HG03066 (cell line): ENCODE results near the gene ZSWIM6.

Experiments
- ATAC-seq: cut with Tn5 transposase; IDR thresholded peaks from one replicate; pipeline ENCODE4 v1.9.1; 2021; ENCODE audit warnings: low read depth; ENCODE audit not compliant: unreplicated experiment

Gene ZSWIM6

DNA sequence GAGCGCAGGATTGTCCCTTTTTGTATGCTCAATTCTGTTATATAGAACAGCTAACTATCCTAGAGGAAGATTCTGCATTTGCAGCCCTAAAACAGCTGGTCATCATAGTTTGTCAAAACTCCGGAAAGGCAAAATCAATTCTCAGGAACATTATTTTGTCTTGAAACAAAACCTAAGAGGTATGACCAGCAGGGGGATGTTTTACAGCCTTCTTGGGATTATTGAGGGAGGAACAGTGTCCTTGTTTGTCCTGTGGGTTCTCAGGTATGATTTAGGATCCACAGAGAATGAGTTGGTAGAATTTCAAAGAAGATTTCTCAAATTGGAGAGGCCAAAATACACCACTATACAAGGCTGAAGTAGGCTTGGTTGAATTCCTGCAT, 136.4 kb downstream of the ZSWIM6 start:
- no peak for ATAC-seq

DNA sequence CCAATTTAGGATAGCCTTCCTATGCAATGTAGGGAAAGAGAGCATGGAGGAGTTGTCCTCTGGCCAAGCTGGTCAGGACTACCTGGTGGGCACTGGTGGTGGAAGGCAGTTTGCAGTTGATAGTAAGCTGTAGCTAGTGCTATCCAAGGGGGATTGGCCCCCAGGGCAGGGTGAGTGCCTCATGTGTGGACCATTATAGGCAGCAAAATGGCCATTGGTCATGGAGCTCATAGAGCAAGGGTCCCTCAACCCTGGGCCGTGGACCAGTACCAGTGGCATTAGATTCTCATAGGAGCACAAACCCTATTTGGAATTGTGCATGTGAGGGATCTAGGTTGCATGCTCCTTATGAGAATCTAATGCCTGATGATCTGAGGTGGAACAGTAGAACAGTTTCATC, 139.3 kb downstream of the ZSWIM6 start:
- no peak for ATAC-seq

DNA sequence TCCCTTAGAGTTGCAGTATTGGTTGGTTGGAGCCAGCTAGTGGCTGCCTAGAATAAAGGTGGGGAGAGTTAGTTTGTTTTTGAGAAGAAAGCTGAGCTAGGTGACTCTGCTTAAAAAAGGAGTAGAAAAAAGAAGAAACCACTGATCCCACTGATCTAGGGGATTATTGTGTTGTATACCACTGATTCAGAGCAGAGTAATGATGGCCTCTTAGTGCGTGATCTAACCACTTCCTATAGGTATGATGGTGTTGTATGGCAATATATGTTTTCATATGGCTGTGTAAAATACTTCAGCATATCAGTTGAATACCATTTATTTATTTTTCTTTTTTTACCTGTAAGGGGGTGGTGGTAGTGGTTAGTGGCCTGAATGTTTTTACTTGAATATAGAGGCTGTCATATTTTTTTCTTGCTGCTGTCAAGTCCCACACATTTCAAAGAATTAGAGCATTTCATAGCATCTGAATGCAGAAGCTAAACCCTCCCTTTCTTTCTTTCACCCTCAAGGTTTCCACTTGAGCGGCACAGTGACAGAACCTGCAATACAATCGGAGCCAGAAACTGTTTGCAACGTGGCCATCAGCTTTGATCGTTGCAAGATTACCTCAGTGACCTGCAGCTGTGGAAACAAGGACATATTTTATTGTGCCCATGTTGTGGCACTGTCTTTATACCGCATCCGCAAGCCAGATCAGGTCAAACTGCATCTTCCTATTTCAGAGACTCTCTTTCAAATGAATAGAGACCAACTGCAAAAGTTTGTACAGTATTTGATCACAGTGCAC, 140.3 kb downstream of the ZSWIM6 start:
- no peak for ATAC-seq

DNA sequence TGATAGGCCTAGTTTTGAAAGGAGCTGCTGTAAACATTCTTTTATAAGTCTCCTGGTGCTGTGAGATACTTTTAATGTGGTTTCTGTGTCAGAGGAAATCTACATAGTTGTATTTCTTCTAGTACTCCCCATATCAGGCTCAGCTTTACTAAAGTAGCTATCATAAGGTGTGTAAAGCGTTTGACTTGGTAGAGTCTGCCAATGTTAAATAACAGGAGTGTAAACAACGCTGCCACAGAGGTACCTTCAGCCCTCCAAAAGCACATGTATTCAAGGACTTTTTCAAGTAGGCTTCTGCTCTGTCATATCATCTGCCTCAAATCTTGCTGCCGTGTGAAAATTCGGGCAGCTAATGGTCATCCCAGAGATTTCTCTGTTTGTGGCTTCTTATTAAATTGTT, 142.7 kb downstream of the ZSWIM6 start:
- no peak for ATAC-seq

DNA sequence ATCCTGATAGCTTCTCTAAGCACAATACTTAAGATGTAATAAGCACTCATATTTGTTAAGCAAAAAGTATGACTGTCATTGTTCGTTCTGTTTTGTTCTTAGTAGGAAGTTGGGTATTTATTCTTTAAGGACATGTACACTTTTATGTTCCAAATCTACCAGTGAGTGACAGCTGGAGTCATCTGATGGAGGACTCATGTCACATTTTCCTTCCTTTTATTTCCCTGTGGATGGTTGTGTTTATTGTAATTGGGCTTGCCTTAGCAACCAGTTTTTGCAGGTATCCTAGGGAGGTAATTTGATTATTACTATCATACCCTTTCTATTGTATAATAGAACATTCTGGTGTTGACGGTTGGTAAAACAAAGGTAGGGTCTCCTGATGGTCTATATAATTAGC, 145.7 kb downstream of the ZSWIM6 start:
- no peak for ATAC-seq

DNA sequence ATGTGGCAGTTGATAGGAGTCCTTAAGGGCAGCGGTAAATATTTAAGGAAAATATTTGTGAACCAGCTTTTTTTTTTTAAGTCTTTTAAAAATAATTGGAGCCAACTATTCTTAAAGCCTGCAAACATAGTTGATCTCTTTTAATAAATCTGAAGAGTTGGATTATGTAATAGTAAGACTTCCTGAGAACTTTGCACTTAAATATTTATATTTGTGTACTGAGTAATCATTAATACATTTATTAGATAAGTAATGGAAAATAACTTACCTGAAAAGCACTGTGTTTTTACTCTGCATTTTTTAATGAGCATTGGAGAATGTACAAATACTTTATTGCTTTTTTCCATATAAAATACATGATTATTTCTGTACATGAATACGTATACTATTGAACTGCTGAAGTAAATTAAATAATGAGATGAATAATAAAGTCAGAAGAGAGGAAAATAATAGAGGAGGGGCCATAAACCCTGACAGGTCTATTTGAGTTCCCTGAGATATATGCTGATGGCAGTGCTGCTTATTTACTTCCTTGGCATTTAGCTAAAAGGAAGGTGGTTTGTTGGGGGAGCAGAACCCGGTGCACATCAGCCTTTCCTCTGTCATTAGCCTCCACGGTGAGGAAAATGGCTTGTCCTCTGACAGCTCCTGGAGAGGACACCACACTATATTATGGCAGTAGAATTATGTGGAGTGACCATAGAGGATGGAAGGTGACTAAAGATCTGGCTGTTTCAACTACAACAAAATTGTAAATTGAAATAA, 148.0 kb downstream of the ZSWIM6 start:
- ATAC-seq, result no peak

DNA sequence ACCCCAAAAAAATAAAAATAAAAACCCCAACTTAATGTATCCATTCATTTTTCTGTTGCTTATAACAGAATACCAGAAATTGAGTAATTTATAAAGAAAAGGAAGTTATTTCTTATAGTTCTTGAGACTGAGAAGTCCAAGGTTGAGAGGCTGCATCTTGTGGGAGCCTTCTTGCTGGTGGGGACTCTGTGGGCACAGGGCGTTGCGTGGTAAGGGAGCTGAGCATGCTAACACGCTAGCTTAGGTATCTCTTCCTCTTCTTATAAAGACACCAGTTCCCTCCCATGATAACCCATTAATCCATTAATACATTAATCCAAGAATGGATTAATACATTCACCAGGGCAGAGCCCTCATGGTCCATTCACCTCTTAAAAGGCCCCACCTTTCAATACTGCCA, 150.9 kb downstream of the ZSWIM6 start:
- ATAC-seq, result no peak

DNA sequence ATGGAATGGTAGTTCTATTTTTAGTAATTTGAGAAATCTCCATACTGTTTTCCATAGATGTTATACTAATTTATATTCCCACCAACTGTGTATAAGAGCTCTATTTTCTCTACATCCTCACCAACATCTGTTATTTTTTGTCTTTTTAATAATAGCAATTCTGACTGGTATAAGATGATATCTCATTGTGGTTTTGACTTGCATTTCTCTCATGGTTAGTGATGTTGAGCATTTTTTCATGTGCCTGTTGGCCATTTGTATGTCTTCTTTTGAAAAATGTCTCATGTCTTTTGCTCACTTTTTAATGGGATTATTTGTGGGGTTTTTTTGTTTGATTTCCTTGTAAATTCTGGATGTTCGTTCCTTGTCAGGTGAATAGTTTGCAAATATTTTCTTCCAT, 154.4 kb downstream of the ZSWIM6 start:
- no peak for ATAC-seq

DNA sequence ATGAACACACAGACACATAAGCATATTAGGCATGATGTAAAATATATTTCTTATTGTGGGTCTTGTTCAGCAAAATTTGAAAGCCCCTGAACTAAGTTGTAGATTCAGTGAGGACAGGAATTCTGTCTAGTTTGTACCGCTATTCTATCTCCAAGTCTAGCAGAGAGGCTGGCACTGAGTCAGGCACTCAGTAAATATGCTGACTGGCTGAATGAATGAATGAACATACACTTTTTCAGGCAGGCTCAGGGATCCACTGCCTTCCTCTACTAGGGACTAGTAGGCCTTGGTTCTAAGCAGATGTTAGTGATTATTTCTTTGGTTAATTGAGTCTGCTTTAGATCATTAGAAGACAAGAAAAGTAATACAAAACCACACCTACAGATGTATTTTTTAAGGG, 157.5 kb downstream of the ZSWIM6 start:
- no peak for ATAC-seq

DNA sequence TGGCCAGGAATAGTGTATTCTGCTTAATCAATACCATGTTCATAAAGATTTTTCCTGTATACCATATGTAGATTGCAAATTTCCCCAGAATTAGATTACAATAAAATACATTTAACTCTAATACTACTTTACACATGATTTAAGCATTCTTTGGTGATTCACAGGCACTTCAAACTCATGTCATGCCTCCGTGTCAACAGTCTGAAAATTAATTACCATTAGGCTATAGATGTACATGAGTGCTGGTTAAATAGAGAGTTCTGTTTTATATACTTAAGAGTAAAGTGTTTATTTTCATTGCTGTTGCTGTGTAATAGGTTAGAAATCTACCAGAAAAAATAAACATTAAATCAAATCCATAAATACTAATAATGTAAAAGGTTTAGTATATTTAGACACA, 159.8 kb downstream of the ZSWIM6 start:
- no peak for ATAC-seq

DNA sequence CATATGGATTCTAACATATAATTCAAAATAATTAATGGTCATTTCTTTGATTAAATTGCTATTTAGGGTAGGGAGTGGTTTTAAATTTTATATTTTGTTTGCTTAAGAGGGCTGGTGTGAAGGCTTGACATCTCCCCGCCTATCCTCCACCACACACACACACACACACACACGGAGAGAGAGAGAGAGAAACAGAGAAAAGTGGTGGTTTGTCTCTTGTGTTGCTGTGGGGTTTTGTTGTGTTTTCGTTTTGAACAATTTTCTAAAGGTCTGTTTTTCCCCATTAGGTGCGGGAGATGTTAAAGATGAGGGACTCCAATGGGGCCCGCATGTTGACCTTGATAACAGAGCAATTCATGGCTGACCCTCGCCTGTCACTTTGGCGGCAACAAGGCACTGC, 161.9 kb downstream of the ZSWIM6 start:
- ATAC-seq, result no peak

DNA sequence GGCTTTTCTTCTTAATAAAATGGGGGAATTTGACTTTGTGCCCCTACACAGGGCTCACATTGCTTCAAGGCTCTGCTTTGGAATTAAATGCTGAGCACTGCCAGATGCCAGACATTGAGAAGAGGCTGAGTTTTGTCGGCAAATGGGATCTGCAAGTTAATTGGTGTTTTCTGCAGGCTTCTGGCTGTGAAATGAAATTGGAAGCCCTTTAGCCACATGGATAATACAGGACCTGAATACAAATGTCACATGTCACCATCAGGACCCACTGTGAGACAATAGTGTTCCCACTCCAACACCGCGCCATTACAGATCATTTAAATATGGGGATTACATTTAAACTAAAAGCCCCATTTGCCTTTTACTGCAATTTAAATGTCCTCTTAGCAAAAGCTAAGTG, 164.4 kb downstream of the ZSWIM6 start:
- no peak for ATAC-seq

DNA sequence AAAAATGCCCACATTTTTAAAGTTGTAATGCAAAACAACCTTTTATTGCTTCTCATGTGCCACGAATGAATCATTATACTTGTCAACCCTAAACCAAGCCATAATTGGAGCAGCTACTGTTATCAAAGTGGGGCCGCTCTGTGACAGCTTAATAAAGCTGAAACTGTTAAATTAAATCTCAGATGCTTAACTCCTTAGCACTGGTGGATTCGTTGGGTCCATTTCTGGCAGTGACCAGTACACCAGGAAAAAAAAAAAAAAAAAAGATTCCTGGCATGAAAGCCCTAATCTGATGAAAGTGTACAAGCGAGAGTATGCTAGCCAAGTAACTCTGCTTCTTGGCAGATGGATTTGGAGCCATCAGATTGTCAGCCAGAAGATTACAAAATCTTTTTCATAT, 164.8 kb downstream of the ZSWIM6 start:
- ATAC-seq, result no peak

DNA sequence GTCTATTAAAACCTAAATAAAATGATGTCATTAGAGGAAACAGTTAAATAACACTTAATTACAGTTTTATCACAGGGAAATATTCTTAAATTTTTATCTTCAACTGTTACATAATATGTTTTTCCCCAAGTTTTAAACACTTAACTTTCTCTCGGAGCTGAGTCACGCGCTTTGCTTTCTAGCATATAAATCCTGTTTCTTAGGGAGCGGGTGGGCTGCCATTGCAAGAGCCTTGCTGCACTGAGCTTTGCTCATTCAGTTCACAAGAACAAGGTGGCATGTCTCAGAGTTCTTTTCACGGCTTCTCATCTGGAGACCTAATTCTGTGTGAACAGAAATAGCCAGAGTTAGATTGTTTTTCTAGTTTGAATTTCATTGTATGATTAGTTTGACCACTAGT, 166.1 kb downstream of the ZSWIM6 start:
- no peak for ATAC-seq

DNA sequence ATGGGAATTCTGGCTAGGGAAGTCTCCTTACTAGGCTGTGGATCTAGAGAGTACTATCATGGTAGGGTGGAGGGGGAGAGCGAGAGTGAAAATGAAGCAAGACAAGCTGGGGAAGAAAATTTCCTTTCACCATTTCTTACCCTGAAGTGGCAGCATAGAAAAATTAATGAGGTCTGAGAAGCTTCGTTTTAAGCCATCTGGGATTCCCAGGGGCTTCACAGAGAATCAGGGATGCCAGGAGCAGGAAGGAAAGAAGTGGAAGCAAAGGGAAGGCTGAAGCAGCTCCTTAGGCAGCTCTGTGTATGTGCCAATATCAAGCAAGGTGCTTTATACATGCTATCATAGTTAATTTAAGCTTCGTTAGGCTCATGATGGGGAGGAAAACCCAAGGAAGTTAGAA, 169.9 kb downstream of the ZSWIM6 start:
- ATAC-seq, result no peak

DNA sequence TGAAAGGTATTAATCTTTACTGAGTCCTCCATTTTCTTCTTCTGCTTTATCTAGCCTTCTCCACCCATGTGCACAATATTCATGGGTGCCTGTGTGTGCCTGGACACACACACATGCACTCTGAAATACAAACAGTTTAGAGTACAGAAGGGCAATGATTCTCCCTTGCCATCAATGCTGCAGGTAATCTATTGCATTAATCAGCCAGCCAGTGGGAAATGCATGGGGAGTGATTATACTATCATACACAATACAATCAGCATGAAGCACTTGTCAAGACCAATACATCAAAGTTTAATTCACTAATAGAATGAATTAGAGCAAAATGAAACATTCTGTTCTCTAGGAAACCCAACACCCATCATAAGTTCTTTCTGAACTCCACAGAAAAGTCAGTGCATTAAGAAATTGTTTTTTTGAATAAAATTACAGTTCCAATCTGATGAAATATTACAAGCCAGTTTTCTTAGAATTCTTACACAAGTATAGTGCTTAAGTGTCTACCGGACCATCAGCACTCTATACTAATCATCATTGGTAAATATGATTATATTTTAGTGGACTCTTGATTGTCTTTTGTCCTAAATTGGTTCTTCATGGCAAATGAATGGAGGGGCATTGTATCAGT, 172.2 kb downstream of the ZSWIM6 start:
- ATAC-seq, result no peak

DNA sequence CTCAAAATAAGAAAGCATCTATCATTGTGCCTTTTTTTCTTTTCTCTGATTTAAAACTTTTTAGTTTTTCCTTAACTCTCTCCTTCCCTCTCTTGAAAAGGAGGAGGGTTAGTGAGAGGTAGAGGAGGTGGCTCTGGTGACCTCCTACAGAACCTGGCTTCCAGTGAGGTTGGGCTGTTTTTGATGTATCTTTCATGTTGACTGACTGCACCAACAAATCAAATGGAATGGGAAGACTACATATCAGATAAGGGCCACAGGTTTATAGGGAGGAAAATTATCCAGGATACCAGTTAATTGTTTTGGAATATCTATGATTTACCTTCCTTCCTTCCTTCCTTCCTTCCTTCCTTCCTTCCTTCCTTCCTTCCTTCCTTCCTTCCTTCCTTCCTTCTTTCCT, 173.2 kb downstream of the ZSWIM6 start:
- ATAC-seq, result no peak

DNA sequence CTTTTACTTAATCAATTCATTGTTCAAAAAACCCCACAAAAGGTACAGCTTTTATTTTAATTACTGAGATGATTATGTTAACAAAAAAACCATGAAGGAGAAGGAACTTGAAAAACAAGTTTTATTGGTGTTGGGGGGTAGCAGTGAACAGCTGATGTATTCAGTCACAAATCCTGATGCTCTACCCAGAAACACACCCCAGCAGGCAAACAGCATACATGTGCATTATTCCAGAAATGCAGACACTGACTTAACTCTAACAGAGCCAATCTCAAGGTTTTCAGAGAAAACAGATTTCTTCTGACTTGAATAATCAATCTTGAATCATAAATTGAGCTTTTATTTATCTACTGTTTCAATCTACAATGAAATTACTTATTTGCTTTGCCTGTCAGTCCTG, 175.2 kb downstream of the ZSWIM6 start:
- ATAC-seq, result no peak

DNA sequence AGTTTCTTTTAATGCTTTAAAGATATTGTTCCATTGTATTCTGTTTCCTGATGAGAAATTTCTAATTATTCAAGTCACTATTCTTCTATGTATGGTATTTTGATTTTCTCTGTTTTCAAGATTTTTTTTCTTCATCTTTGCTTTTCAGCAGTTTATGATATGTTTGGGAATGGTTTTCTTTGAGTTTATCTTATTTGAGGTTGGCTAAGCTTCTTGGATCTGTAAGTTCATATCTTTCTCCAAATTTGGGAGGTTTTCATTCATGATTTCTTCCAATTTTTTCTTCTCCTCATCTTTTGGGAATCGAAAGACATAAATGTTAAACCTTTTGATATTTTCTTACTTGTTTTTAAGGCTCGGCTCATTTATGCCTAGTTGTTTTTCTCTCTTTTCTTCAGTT, 184.9 kb downstream of the ZSWIM6 start:
- no peak for ATAC-seq

DNA sequence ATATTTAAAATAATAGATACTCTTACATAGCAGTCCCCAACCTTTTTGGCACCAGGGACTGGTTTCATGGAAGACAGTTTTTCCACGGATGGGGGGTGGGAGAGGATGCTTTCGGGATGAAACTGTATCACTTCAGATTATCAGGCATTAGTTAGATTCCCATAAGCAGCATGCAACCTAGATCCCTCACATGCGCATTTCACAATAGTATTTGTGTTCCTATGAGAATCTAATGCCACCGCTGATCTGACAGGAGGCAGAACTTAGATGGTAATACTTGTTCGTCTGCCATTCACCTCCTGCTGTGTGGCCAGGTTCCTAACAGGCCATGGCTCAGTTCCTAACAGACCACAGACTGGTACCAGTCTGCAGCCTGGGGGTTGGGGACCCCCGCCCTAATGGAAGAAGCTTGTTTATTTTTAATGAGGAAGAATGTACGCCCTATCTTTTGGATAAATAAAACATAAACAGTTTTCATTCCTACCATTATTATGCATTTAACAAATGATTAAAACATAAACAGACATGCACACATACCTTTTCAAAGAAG, 187.7 kb downstream of the ZSWIM6 start:
- no peak for ATAC-seq

DNA sequence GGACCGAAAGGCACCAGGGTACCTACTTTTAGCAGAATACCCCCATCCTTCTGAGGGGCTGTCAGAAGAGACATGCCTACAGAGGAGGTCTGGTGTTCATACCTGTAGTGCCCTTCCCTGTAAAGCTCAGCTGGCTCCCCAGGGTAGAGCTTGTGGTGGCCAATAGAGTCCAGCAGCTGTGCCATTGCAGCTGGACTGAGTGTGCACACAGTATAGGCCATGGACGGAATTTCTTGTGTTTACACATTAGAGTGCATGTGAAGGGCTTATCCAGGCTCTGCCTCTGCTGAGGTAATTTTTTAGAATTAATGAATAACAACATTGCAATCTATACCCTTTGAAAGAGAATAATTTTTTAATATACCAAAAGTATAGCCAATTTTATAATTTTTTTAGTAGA, 191.0 kb downstream of the ZSWIM6 start:
- ATAC-seq, result no peak

DNA sequence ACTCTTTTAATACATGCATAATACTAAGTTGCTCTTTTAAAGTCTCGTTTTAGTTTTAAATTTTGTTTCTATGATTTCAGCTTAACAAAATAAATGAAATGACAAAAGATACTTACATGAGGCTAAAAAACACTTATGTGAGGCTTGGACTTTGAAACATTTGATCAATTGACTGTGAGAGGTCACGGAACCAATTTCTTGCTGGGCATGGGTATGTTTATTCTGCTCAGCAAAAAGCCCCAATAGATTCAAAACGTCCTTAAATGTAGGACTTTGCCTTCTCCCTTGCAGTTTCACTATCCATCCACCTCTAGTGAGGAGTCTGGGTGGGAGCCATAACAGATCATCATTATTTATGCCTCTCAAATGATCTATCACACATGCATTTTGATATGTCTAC, 191.9 kb downstream of the ZSWIM6 start:
- ATAC-seq, result no peak
